Astrocyte of the spinal cord (primary cell): Measurements from ENCODE around the gene SULT4A1.

ENCODE experiments used
- DNase-seq: peaks from one replicate; pipeline ENCODE4 v3.0.0; 2011; ENCODE audit warnings: low read depth, low spot score
- H3K4me3 ChIP-seq: 2 replicates; pipeline ENCODE4 v1.5.1; 2011; ENCODE audit warnings: low read depth, mild to moderate bottlenecking, low read length, moderate library complexity
- in situ Hi-C: cut with HindIII; loops from 2 replicates; pipeline ENCODE4 v1.10.0; 2017; ENCODE audit warnings: low sequenced_read_pairs
- TF ChIP-seq, protein P1 (sequence below): IDR thresholded peaks from 2 replicates; pipeline ENCODE4 v1.5.1; 2012; ENCODE audit warnings: low read depth, mild to moderate bottlenecking, low read length, inconsistent platforms

The SULT4A1 gene

DNA sequence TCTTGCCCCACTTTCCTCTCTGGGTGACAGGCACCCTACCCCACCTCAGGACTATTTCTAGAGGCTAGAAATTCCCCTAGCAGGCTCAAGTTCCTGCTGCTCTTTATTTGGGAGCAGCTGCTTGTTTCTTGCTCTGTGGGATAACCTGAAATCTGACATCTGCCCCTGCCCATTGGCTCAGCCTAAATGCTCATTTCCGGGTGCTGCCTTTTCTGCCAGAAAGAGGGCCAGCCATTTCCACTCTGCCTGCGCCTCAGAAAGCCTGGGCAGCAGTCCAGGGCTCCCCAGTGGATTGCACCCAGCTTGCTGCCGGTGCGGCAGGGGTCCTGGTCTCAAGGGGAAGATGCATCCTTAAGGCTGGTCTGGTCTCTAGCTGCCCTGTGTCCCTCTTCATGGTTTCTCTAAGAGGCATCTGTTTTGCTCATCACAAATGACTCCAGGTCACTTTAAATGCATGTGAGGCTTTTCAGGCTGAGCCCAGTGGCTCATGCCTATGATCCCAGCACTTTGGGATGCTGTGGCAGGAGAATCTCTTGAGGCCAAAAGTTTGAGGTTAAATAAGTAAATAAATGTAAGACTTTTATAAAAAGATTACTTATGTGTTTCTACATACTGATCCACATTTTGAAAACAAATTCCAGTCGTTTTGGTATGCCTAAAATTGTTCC is 39.8 kb upstream of the SULT4A1 start:
- no peak overlapping the region for H3K4me3 ChIP-seq
- DNase-seq: peak; percentile 94
- TF ChIP-seq, protein P1, sequence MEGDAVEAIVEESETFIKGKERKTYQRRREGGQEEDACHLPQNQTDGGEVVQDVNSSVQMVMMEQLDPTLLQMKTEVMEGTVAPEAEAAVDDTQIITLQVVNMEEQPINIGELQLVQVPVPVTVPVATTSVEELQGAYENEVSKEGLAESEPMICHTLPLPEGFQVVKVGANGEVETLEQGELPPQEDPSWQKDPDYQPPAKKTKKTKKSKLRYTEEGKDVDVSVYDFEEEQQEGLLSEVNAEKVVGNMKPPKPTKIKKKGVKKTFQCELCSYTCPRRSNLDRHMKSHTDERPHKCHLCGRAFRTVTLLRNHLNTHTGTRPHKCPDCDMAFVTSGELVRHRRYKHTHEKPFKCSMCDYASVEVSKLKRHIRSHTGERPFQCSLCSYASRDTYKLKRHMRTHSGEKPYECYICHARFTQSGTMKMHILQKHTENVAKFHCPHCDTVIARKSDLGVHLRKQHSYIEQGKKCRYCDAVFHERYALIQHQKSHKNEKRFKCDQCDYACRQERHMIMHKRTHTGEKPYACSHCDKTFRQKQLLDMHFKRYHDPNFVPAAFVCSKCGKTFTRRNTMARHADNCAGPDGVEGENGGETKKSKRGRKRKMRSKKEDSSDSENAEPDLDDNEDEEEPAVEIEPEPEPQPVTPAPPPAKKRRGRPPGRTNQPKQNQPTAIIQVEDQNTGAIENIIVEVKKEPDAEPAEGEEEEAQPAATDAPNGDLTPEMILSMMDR: no peak
- in situ Hi-C loops: no loop called here

DNA sequence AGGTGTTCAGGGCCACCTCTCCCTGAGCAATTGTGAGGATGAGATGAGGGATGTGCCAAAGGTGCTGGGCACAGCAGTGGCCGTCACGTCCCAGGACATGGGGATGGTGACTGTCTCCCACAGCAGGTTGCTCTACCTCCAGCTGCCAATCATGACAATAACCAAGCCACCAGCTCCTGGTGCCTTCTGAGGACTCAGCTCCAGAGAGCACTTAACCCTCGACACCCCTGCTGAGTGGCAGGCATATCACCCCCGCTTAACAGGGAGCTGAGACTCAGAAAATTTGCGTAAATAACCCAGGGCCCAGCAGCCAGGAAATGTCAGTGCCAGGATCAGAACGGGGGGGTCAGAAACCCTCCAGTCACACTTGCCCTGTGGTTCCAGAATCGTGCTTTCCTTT is 37.9 kb upstream of the SULT4A1 start:
- in situ Hi-C loops: no loop called here
- DNase-seq: no peak
- TF ChIP-seq, protein P1: no peak
- no peak overlapping the region for H3K4me3 ChIP-seq

DNA sequence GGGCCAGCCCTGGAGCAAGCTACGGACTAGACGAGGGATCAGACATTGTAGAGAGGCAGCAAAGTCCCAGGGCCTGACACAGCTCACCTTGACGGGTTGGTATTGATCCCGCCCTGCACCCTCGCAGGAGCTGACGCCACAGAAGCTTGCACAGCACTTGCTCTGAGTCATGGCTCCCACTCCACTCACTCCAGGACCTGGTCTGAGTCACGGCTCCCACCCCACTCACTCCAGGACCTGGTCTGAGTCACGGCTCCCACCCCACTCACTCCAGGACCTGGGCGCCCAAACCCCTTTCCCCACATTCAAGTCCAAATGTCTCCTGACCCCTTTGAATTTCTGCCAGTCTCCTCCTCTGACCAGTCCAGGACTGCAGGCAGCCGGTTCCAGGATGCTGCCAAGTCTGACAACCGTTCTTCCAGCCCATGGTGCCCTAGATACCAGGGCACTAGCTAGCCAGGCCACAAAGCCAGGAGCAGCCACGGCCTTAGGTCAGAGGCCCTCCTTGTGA is 35.5 kb upstream of the SULT4A1 start:
- no peak overlapping the region for H3K4me3 ChIP-seq
- DNase-seq: peak; percentile 76
- TF ChIP-seq, protein P1: no peak
- in situ Hi-C loops: no loop called here

DNA sequence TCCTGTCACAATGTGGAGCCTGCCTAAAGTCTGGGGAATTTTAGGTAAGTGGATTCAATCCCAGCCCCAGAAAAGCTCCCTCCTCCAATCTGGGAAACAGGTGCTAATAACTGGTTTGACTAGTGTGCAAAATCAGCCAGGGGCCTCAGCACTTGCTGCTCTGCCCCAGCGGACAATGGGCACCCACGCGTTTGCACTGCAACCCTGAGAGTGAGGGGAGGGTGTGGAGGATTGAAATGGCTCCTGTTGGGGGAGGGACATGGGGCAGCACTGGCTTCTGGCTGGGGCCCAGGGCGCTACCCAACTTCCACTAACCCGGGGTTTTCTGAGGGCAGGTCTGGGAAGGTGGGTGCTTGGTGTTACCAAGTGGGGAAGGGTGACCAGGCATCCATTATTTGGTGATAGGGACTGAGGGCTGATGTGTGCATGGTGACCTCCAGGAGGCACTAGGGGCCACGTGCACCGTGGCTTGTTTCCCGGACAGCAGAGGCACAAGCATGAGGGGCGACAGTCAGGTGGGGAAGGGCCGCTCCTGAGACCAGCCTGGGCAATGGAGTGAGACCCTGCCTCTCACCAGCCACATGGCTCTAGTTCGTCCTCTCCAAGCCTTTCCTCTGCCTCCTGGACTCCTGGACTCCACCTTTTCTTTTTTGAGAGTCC is 33.8 kb upstream of the SULT4A1 start:
- no peak for DNase-seq
- in situ Hi-C loops: no loop called here
- H3K4me3 ChIP-seq: no peak overlapping the region
- TF ChIP-seq, protein P1: peak; percentile 11

DNA sequence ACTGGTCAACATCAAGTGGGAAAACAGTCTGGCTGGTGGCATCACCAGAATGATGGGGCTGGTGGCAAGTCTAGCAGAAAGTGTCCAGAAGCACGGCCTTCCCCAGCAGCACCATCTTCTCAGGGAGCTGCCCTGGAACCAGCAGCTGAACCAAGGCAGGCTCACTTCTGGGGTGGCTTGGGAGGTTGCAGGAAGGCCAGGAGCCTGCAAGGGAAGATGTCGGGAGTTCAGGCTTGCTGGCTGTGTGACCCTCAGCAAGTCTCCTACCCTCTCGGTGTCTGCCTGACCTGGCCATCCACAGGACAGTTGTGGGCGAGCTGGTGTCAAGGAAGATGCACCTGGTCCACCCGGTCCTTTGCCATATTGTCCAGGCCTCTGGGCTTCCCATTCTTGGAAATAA is 31.8 kb upstream of the SULT4A1 start:
- DNase-seq: no peak
- H3K4me3 ChIP-seq: no peak overlapping the region
- in situ Hi-C loops: no loop called here
- TF ChIP-seq, protein P1: no peak

DNA sequence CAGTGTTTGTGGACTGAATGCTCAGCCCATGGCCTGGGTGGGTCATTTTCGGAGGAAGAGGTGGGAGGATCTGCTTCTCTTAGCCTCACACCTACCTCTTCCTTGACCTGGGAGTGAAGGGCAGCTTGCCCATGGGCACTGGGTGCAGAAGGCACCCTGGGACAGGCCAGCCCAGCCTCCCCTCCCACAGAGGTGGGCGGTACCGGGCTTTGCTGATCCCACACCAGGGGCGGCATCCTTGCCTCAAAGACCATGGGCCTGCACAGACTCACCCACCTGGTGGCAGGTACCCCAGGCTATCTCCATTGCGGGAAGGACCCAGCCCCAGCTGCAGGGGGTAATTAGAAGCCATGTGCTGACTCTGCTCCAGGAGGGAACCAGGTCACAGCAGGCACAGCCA is 31.0 kb upstream of the SULT4A1 start:
- in situ Hi-C loops: no loop called here
- H3K4me3 ChIP-seq: no peak overlapping the region
- TF ChIP-seq, protein P1: no peak
- no peak for DNase-seq
